HEK293T (cell line): ENCODE results near the gene NGEF.

Source experiments
- CTCF ChIA-PET: fragments of 350-600 bp; formaldehyde crosslinking; extraction: SDS; loops from one replicate; lab custom pipeline; 2021; ENCODE audit warnings: antibody characterized with exemption, inconsistent platforms; lab: Yijun Ruan, JAX
- POLR2A ChIA-PET: fragments of 350-600 bp; formaldehyde crosslinking; extraction: SDS; loops from one replicate; lab custom pipeline; 2020; ENCODE audit warnings: antibody characterized with exemption, inconsistent platforms; lab: Yijun Ruan, JAX
- DNase-seq: peaks from one replicate; pipeline ENCODE4 v3.0.0; 2012; ENCODE audit warnings: mixed read lengths; ENCODE audit errors: extremely low spot score
- ARNT ChIP-seq: fragments of 450-650 bp; IDR thresholded peaks from 2 replicates; pipeline ENCODE4 v1.6.1; 2017; ENCODE audit warnings: mild to moderate bottlenecking
- BHLHE40 ChIP-seq: fragments of 450-650 bp; IDR thresholded peaks from 2 replicates; pipeline ENCODE4 v1.6.1; 2016; ENCODE audit warnings: mild to moderate bottlenecking, moderate library complexity, borderline replicate concordance
- CTBP1 ChIP-seq: fragments of 450-650 bp; IDR thresholded peaks from 2 replicates; pipeline ENCODE4 v1.6.1; 2016; ENCODE audit warnings: borderline replicate concordance
- ELF4 ChIP-seq: fragments of 450-650 bp; IDR thresholded peaks from 2 replicates; pipeline ENCODE4 v1.6.1; 2017; ENCODE audit warnings: antibody characterized with exemption
- FOXA1 ChIP-seq: fragments of 450-650 bp; IDR thresholded peaks from 2 replicates; pipeline ENCODE4 v1.6.1; 2016; ENCODE audit warnings: mild to moderate bottlenecking
- FOXK2 ChIP-seq: fragments of 450-650 bp; IDR thresholded peaks from 2 replicates; pipeline ENCODE4 v1.6.1; 2016; ENCODE audit warnings: mild to moderate bottlenecking
- FOXM1 ChIP-seq: fragments of 450-650 bp; IDR thresholded peaks from 2 replicates; pipeline ENCODE4 v1.6.1; 2017; ENCODE audit warnings: mild to moderate bottlenecking, borderline replicate concordance
- HDGF ChIP-seq: fragments of 450-650 bp; IDR thresholded peaks from 2 replicates; pipeline ENCODE4 v1.6.1; 2017; ENCODE audit warnings: antibody characterized with exemption, borderline replicate concordance
- L3MBTL2 ChIP-seq: fragments of 450-650 bp; conservative IDR thresholded peaks from 2 replicates; pipeline ENCODE4 v1.6.1; 2016; ENCODE audit warnings: mild to moderate bottlenecking
- LEF1 ChIP-seq: fragments of 450-650 bp; IDR thresholded peaks from 2 replicates; pipeline ENCODE4 v1.6.1; 2017; ENCODE audit warnings: mild to moderate bottlenecking, borderline replicate concordance
- NFRKB ChIP-seq: fragments of 450-650 bp; IDR thresholded peaks from 2 replicates; pipeline ENCODE4 v1.6.1; 2016; ENCODE audit warnings: mild to moderate bottlenecking, moderate library complexity
- SP1 ChIP-seq: fragments of 450-650 bp; IDR thresholded peaks from 2 replicates; pipeline ENCODE4 v1.6.1; 2017
- SUZ12 ChIP-seq: fragments of 450-650 bp; IDR thresholded peaks from 2 replicates; pipeline ENCODE4 v1.6.1; 2016; ENCODE audit warnings: mild to moderate bottlenecking
- TARDBP ChIP-seq: fragments of 450-650 bp; IDR thresholded peaks from 2 replicates; pipeline ENCODE4 v1.6.1; 2016
- ZNF384 ChIP-seq: fragments of 450-650 bp; IDR thresholded peaks from 2 replicates; pipeline ENCODE4 v1.6.1; 2016
- TF ChIP-seq, protein P1 (sequence below): fragments of 450-650 bp; IDR thresholded peaks from 2 replicates; pipeline ENCODE4 v1.6.1; 2016

The NGEF gene

GRCh38 chr2:233006648-233007047 is 6.4 kb downstream of the NGEF start:
- CTCF ChIA-PET = no interaction called here
- no peak for TF ChIP-seq BHLHE40
- POLR2A ChIA-PET = no interaction called here

DNA sequence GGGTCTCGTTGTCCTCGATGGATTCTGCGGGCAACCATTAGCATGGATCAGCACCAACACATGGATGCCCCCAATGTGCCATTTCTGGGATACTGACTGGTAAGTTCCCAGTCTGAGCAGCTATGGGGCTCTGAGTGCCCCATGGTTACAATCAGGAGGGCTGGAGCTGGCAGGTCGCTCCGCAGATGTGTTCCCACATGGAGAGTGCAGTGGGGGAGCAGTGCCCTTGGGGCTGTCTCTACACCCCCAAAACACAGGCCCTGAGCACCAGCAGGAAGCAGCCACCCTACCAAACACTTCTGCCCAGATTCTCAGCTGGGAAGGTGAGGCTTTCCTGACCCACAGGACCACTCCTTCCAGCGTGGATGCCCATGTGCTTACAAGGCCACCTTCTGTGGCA is 8.0 kb downstream of the NGEF start:
- ChIA-PET CTCF (no interaction called here), POLR2A (no interaction called here)
- DNase-seq = no peak
- TF ChIP-seq FOXA1 (no peak), BHLHE40 (no peak), TARDBP (no peak), ZNF384 (no peak), FOXM1 (no peak), SP1 (no peak), NFRKB (no peak), CTBP1 (no peak), LEF1 (no peak), SUZ12 (no peak)

More at GRCh38 chr2:233006648-233007047, 6.4 kb downstream of the NGEF start:
- no peak for DNase-seq

- CTCF ChIA-PET = no interaction called here
Observed at GRCh38 chr2:233003658-233004555, 9.1 kb downstream of the NGEF start.

GRCh38 chr2:233002829-233003657 is 10.0 kb downstream of the NGEF start:
- CTCF ChIA-PET = no interaction called here
- no peak for DNase-seq
- TF ChIP-seq FOXM1 (no peak), ARNT (no peak), TARDBP (no peak), BHLHE40 (no peak), ZNF384 (no peak), NFRKB (no peak), L3MBTL2 (no peak), HDGF (no peak), FOXA1 (no peak), FOXK2 (no peak), ELF4 (no peak)
- TF ChIP-seq, protein P1, sequence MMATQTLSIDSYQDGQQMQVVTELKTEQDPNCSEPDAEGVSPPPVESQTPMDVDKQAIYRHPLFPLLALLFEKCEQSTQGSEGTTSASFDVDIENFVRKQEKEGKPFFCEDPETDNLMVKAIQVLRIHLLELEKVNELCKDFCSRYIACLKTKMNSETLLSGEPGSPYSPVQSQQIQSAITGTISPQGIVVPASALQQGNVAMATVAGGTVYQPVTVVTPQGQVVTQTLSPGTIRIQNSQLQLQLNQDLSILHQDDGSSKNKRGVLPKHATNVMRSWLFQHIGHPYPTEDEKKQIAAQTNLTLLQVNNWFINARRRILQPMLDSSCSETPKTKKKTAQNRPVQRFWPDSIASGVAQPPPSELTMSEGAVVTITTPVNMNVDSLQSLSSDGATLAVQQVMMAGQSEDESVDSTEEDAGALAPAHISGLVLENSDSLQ = no peak
- POLR2A ChIA-PET = no interaction called here

More at GRCh38 chr2:233003658-233004555, 9.1 kb downstream of the NGEF start:
- no peak for TF ChIP-seq NFRKB
- no peak for TF ChIP-seq ZNF384
- TF ChIP-seq SP1 = no peak
- TF ChIP-seq FOXM1 = no peak
- no peak for TF ChIP-seq SUZ12
- no peak for TF ChIP-seq TARDBP
- no peak for TF ChIP-seq FOXA1
- TF ChIP-seq L3MBTL2 = no peak
- no peak for TF ChIP-seq ARNT
- TF ChIP-seq FOXK2 = no peak
- no peak for TF ChIP-seq ELF4
- TF ChIP-seq HDGF = no peak
- DNase-seq = no peak
- POLR2A ChIA-PET = no interaction called here

- ChIA-PET CTCF (no interaction called here), POLR2A (no interaction called here)
- TF ChIP-seq FOXA1 = no peak
- no peak for TF ChIP-seq LEF1
- TF ChIP-seq, protein P1 = no peak
- no peak for TF ChIP-seq L3MBTL2
- no peak for TF ChIP-seq HDGF
- TF ChIP-seq ELF4 = no peak
- TF ChIP-seq FOXM1 = no peak
- TF ChIP-seq CTBP1 = no peak
- TF ChIP-seq ZNF384 = no peak
- TF ChIP-seq SUZ12 = no peak
- no peak for TF ChIP-seq NFRKB
- no peak for TF ChIP-seq TARDBP
- TF ChIP-seq SP1 = no peak
- no peak for TF ChIP-seq BHLHE40
- no peak for TF ChIP-seq FOXK2
- TF ChIP-seq ARNT = no peak
- no peak for DNase-seq
Observed at GRCh38 chr2:233000886-233001750, 11.9 kb downstream of the NGEF start.

GRCh38 chr2:232999354-232999753 is 13.7 kb downstream of the NGEF start:
- CTCF ChIA-PET = interaction anchor here (0.7 kb wide), 1 partner anchor 101 kb away, joined by 5 read pairs; no protein-coding TSS in a partner anchor
- no peak for TF ChIP-seq HDGF
- no peak for TF ChIP-seq FOXK2
- no peak for TF ChIP-seq ELF4
- TF ChIP-seq SUZ12 = no peak
- TF ChIP-seq, protein P1 = no peak
- TF ChIP-seq LEF1 = no peak
- no peak for DNase-seq
- POLR2A ChIA-PET = no interaction called here
